Measurements from ENCODE around the gene KDELR3.

DNA sequence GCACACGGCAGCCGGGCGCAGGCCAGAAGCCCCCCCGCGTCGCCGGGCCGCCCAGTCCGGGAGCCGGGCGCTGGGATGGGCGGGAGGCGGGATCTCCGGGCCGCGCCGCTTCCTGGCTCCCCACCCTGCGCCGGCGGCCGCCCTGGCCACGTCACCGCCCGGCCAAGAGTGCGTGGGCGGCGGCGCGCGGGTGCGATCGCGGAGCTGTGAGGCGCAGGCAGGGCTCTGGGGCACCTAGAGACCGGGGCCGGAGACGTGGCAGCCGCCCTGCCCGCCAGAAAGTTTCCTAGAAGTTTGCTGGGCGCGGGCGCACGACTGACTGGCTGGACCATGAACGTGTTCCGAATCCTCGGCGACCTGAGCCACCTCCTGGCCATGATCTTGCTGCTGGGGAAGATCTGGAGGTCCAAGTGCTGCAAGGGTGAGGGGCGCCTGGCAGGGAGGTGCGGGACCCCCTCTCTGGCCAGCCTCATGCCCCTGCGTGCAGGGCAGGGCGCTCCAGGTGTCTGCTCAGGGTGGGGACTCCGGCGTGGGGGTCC is at the start of gene KDELR3:
- TF ChIP-seq, protein P1, sequence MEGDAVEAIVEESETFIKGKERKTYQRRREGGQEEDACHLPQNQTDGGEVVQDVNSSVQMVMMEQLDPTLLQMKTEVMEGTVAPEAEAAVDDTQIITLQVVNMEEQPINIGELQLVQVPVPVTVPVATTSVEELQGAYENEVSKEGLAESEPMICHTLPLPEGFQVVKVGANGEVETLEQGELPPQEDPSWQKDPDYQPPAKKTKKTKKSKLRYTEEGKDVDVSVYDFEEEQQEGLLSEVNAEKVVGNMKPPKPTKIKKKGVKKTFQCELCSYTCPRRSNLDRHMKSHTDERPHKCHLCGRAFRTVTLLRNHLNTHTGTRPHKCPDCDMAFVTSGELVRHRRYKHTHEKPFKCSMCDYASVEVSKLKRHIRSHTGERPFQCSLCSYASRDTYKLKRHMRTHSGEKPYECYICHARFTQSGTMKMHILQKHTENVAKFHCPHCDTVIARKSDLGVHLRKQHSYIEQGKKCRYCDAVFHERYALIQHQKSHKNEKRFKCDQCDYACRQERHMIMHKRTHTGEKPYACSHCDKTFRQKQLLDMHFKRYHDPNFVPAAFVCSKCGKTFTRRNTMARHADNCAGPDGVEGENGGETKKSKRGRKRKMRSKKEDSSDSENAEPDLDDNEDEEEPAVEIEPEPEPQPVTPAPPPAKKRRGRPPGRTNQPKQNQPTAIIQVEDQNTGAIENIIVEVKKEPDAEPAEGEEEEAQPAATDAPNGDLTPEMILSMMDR (IDR thresholded peaks at IDR 0.05): no peak
- TF ChIP-seq POLR2A (IDR thresholded peaks at IDR 0.05): no peak
- TF ChIP-seq POLR2AphosphoS5 (IDR thresholded peaks at IDR 0.05): peak in 1 of 3 donors; percentile 33

Data from breast epithelium (tissue), 3 donors.